Measurements from ENCODE around the gene COL6A3. TPM values are rescaled to one million over a fixed set of nuclear protein-coding genes. Genes with fewer than 3 reads are reported as not detected.

COL6A3 gene
- total RNA-seq, 1 experiment from 2014 or later: 0.81 TPM

- no peak overlapping the region for H2BK5ac ChIP-seq (ENCODE audit: insufficient read length, low read length)
- WGBS (ENCODE audit: extremely low coverage, insufficient read length, low lambda C conversion rate): no CpG with 5 or more reads among the region's 5 CpGs
- no peak overlapping the region for H3K27ac ChIP-seq (ENCODE audit: insufficient read length, low read depth, low read length)
These were observed 58.3 kb downstream of the COL6A3 start for GRCh38 chr2:237355701-237356100.

More at GRCh38 chr2:237355701-237356100, 58.3 kb downstream of the COL6A3 start:
- H3K79me1 ChIP-seq (ENCODE audit: insufficient read depth, low read depth, low read length, poor library complexity, severe bottlenecking): no peaks in the 10 kb centered on the region
- no peak overlapping the region for H3K56ac ChIP-seq (ENCODE audit: insufficient read length, low read depth, low read length)
- H2BK15ac ChIP-seq (ENCODE audit: low read depth, low read length): no peak overlapping the region
- H4K5ac ChIP-seq (ENCODE audit: insufficient read length, low read depth, low read length): no peak overlapping the region
- H3K23ac ChIP-seq (ENCODE audit: insufficient read length, low read depth, low read length): no peak overlapping the region
- H4K8ac ChIP-seq (replicated peaks; ENCODE audit: insufficient read length, low read depth, low read length): no peak overlapping the region
- no peaks in the 10 kb centered on the region for H3K23me2 ChIP-seq (ENCODE audit: insufficient read length, low read depth, low read length, poor library complexity, severe bottlenecking)
- no peak overlapping the region for H2BK20ac ChIP-seq (ENCODE audit: low read depth, low read length, poor library complexity, severe bottlenecking)
- H2AK5ac ChIP-seq (ENCODE audit: insufficient read length, low read length): no peak overlapping the region
- no peak for DNase-seq
- Mint-ChIP-seq H3K4me3 (no peak overlapping the region), H3K36me3 (ENCODE audit: insufficient read depth in 1 of 3, low read depth in 3 of 3) (no peaks in the 10 kb centered on the region), H3K9me3 (no peaks in the 10 kb centered on the region), H3K27me3 (ENCODE audit: low read depth) (peaks cover 35% of the 10 kb centered on the region), H3K4me1 (peaks cover 39 to 53% of the 10 kb centered on the region in 2 experiments), H3K27ac (no peak overlapping the region)
- TF ChIP-seq CTCF (conservative IDR thresholded peaks at IDR 0.05): no peak
- peaks cover 6% of the 10 kb centered on the region; the same call in 1 of the 2 replicates for H3K4me1 ChIP-seq (ENCODE audit: insufficient read depth, low read length)
- no peak overlapping the region for H4K91ac ChIP-seq (ENCODE audit: insufficient read length, low read depth, low read length)
- no peaks in the 10 kb centered on the region for H3K9me3 ChIP-seq (ENCODE audit: control insufficient read depth, low read depth, low read length)
- no peak overlapping the region for H2AFZ ChIP-seq (ENCODE audit: low read length)
- H3T11ph ChIP-seq (ENCODE audit: low read length): no peak overlapping the region
- H3K27me3 ChIP-seq (ENCODE audit: insufficient read depth, low read length): no peaks in the 10 kb centered on the region
- no peak overlapping the region for H2BK120ac ChIP-seq (ENCODE audit: low read depth, low read length, poor library complexity, severe bottlenecking)
- no peak overlapping the region for H3K4me2 ChIP-seq (ENCODE audit: insufficient read depth, insufficient read length, low read length)
- H3K4ac ChIP-seq (ENCODE audit: low read depth, low read length): no peak overlapping the region
- no peak overlapping the region for H3K9ac ChIP-seq (ENCODE audit: extremely low read depth, insufficient read length, low read length)
- H3K18ac ChIP-seq (ENCODE audit: insufficient read length, low read depth, low read length): no peak overlapping the region
- no peak overlapping the region for H2BK12ac ChIP-seq (ENCODE audit: insufficient read length, low read depth, low read length)
- no peaks in the 10 kb centered on the region for H3K79me2 ChIP-seq (ENCODE audit: insufficient read depth, low read length)
- H3K14ac ChIP-seq (ENCODE audit: insufficient read depth, low read length): no peak overlapping the region
- H4K20me1 ChIP-seq (ENCODE audit: control insufficient read depth, insufficient read depth, insufficient read length): no peaks in the 10 kb centered on the region

Data from H9 (cell line).